ENCODE measurements around the gene CRLF1. TPM values are rescaled to one million over a fixed set of nuclear protein-coding genes. Genes with fewer than 3 reads are reported as not detected.

The CRLF1 gene
- total and polyA plus RNA-seq, 10 of the 15 experiments (the other 5 are each of a cell fraction or from before 2014, with no cell fraction given) = 0.10 to 1.2 (median 0.49) TPM; not detected in 4

- TF ChIP-seq ZBTB40 (IDR thresholded peaks at IDR 0.05; ENCODE audit: borderline replicate concordance) (peak; percentile 86), EED (IDR thresholded peaks at IDR 0.05; ENCODE audit: low read depth) (no peak; the same call in 1 of the 2 replicates), FOXK2 (IDR thresholded peaks at IDR 0.05) (peak; percentile 43; the same call in 1 of the 2 replicates), MTA2 (IDR thresholded peaks at IDR 0.05; ENCODE audit: low read depth) (no peak), BHLHE40 (IDR thresholded peaks at IDR 0.05; ENCODE audit: borderline replicate concordance in 1 of 2, low read depth in 2 of 2, low read length in 1 of 2) (peak; percentile 91 to 97), CBX3 (IDR thresholded peaks at IDR 0.05; ENCODE audit: borderline replicate concordance, low read depth) (no peak), TBL1XR1 (IDR thresholded peaks at IDR 0.05; ENCODE audit: low read depth, low read length) (no peak), MXI1 (IDR thresholded peaks at IDR 0.05; ENCODE audit: low read depth, low read length) (peak; percentile 97), WRNIP1 (IDR thresholded peaks at IDR 0.05; ENCODE audit: borderline replicate concordance, low read depth, low read length) (peak; percentile 68; the same call in 1 of the 2 replicates), POLR2AphosphoS2 (IDR thresholded peaks at IDR 0.05; ENCODE audit: low read depth, low read length) (peak; percentile 93; the same call in 1 of the 2 replicates), ETV6 (conservative IDR thresholded peaks at IDR 0.05 in 1 of 2, IDR thresholded peaks at IDR 0.05 in 1 of 2; ENCODE audit: borderline replicate concordance in 1 of 2, low read depth in 1 of 2) (no peak), DPF2 (IDR thresholded peaks at IDR 0.05) (peak; percentile 81), ZNF24 (IDR thresholded peaks at IDR 0.05) (no peak), ZNF207 (IDR thresholded peaks at IDR 0.05; ENCODE audit: borderline replicate concordance) (peak; percentile 77; the same call in 1 of the 2 replicates), RB1 (IDR thresholded peaks at IDR 0.05; ENCODE audit: borderline replicate concordance) (peak; percentile 83; the same call in 1 of the 2 replicates), SMARCA5 (IDR thresholded peaks at IDR 0.05) (no peak), SMC3 (IDR thresholded peaks at IDR 0.05; ENCODE audit: borderline replicate concordance, low read length) (0 out of 2 replicates have a peak, but pooled peaks have one; percentile 13), GABPA (IDR thresholded peaks at IDR 0.05; ENCODE audit: low read depth) (peak; percentile 82), MAX (IDR thresholded peaks at IDR 0.05; ENCODE audit: low read depth, low read length) (peak; percentile 99), SUPT20H (IDR thresholded peaks at IDR 0.05; ENCODE audit: borderline replicate concordance, control insufficient read depth, low read depth, low read length) (no peak), NR2C2 (IDR thresholded peaks at IDR 0.05; ENCODE audit: borderline replicate concordance, control insufficient read depth, insufficient read length, low read depth) (no peak), SP1 (IDR thresholded peaks at IDR 0.05; ENCODE audit: low read depth, low read length) (peak; percentile 82)
Measured at GRCh38 chr19:18571564-18572344, 34.8 kb downstream of the CRLF1 start, which contains the start of gene UBA52 (continued).
